K562 (cell line): Measurements from ENCODE around the gene IPPK. TPM values are rescaled to one million over a fixed set of nuclear protein-coding genes. Genes with fewer than 3 reads are reported as not detected.

Experiments used
- ATAC-seq: fragments of 200-7000 bp; cut with Tn5 transposase; 3 replicates; pipeline ENCODE4 v1.9.1; 2020; ENCODE audit warnings: moderate library complexity
- BruUV-seq: library from RNA; stranded (reverse); fragments of 400-500 nt; replicated peaks from 2 replicates; lab custom pipeline; 2021; lab: Mats Ljungman, UMichigan
- CTCF ChIA-PET: fragments of 300-600 bp; formaldehyde crosslinking; extraction: SDS; loops from one replicate; lab custom pipeline; 2021; ENCODE audit warnings: low intra/inter-chr PET ratio; lab: Yijun Ruan, JAX
- POLR2A ChIA-PET: fragments of 300-600, 350-650 bp; sonication (Branson Sonifier 250); formaldehyde crosslinking; extraction: SDS; loops from one replicate; lab custom pipeline; 2021; ENCODE audit warnings: antibody characterized with exemption, inconsistent platforms; lab: Yijun Ruan, JAX
- DNase-seq, 4 experiments: peaks; one replicate each; pipeline versions ENCODE4 v3.0.0 to v3.0.0-alpha.2; 2011 to 2018; ENCODE audit warnings: low spot score in 3 of 4, mixed read lengths in 3 of 4; ENCODE audit errors: extremely low read depth in 1 of 4
- FAIRE-seq: peaks from 2 replicates; lab custom pipeline; 2011; peaks lifted over from hg19 to GRCh38; lab: Jason Lieb, UNC
- H2AFZ ChIP-seq: 2 replicates; pipeline ENCODE4 v1.6.0; 2011; ENCODE audit warnings: low read depth, low read length, control low read depth, inconsistent platforms
- H3K27ac ChIP-seq: fragments of 200-600 bp; 3 replicates; pipeline ENCODE4 v1.8.0; 2011; ENCODE audit warnings: low read depth, mild to moderate bottlenecking, control low read depth, inconsistent platforms, low read length, moderate library complexity, mixed read lengths; ENCODE audit errors: extremely low read depth
- H3K27me3 ChIP-seq, 2 experiments: fragments of 300-600 bp in 1 of 2; 2 replicates in 1 of 2; 3 replicates in 1 of 2; pipeline versions ENCODE4 v1.6.0 to v1.8.0; 2011; ENCODE audit warnings: inconsistent platforms in 2 of 2, low read length in 2 of 2, mild to moderate bottlenecking in 1 of 2, mixed read lengths in 1 of 2, moderate library complexity in 1 of 2; ENCODE audit not compliant: control insufficient read depth in 2 of 2, insufficient read depth in 2 of 2
- H3K36me3 ChIP-seq: fragments of 300-600 bp; 3 replicates; pipeline ENCODE4 v1.8.0; 2011; ENCODE audit warnings: mild to moderate bottlenecking, low read length, inconsistent platforms; ENCODE audit not compliant: control insufficient read depth, insufficient read depth
- H3K4me1 ChIP-seq, 2 experiments: fragments of 200-600 bp in 1 of 2; replicated peaks in 1 of 2; 2 replicates in 1 of 2; 3 replicates in 1 of 2; pipeline versions ENCODE4 v1.5.1 to v1.8.0; 2011; ENCODE audit warnings: inconsistent platforms in 2 of 2, low read length in 2 of 2, mild to moderate bottlenecking in 1 of 2, mixed read lengths in 1 of 2, moderate library complexity in 1 of 2; ENCODE audit not compliant: control insufficient read depth in 2 of 2, insufficient read depth in 2 of 2
- H3K4me2 ChIP-seq: 2 replicates; pipeline ENCODE4 v1.6.1; 2011; ENCODE audit warnings: low read length, control low read depth, inconsistent platforms, mixed read lengths; ENCODE audit not compliant: insufficient read depth
- H3K4me3 ChIP-seq: fragments of 200-600 bp; sonication (generic), shearing (Covaris generic); 2 replicates; pipeline ENCODE4 v1.5.1; 2016; ENCODE audit warnings: control low read depth, inconsistent platforms
- H3K79me2 ChIP-seq: fragments of 200-600 bp; 3 replicates; pipeline ENCODE4 v1.8.0; 2011; ENCODE audit warnings: low read length, inconsistent platforms; ENCODE audit not compliant: control insufficient read depth, insufficient read depth
- H3K9ac ChIP-seq, 2 experiments: 2 replicates each; pipeline versions ENCODE4 v1.6.0 to v1.6.1; 2011; ENCODE audit warnings: low read depth in 2 of 2, low read length in 2 of 2, control low read depth in 1 of 2, inconsistent platforms in 1 of 2, mild to moderate bottlenecking in 1 of 2, mixed read lengths in 1 of 2; ENCODE audit not compliant: insufficient read depth in 1 of 2
- H3K9me1 ChIP-seq: one replicate; pipeline ENCODE4 v1.6.0; 2011; ENCODE audit warnings: inconsistent platforms, mild to moderate bottlenecking, low read length, moderate library complexity; ENCODE audit not compliant: control insufficient read depth, insufficient read depth
- H3K9me3 ChIP-seq: replicated peaks from 2 replicates; pipeline ENCODE4 v1.5.1; 2011; ENCODE audit warnings: low read depth, low read length, inconsistent platforms; ENCODE audit not compliant: control insufficient read depth, insufficient read depth
- H4K20me1 ChIP-seq: replicated peaks from 2 replicates; pipeline ENCODE4 v1.6.1; 2011; ENCODE audit warnings: low read length, inconsistent platforms, mixed read lengths; ENCODE audit not compliant: control insufficient read depth, insufficient read depth
- CTCF ChIP-seq, 3 experiments: IDR thresholded peaks in 2 of 3; conservative IDR thresholded peaks in 1 of 3; 2 replicates each; pipeline ENCODE4 v1.5.1; 2011 to 2012; ENCODE audit warnings: low read length in 3 of 3, mild to moderate bottlenecking in 3 of 3, control low read depth in 2 of 3, improper control_type of control experiment in 1 of 3, inconsistent platforms in 1 of 3, low read depth in 1 of 3, mixed read lengths in 1 of 3, moderate library complexity in 1 of 3; ENCODE audit not compliant: insufficient read depth in 2 of 3
- FOXK1 ChIP-seq: sonication (generic); formaldehyde crosslinking; IDR thresholded peaks from 2 replicates; pipeline ENCODE4 v1.8.0; 2022; ENCODE audit warnings: missing genetic modification reagents, mild to moderate bottlenecking, borderline replicate concordance
- HDGF ChIP-seq: fragments of 450-650 bp; IDR thresholded peaks from 2 replicates; pipeline ENCODE4 v1.6.1; 2016
- HSF4 ChIP-seq: fragments of 250-450 bp; sonication (Bioruptor Pico); IDR thresholded peaks from 2 replicates; pipeline ENCODE4 v2.1.2; 2022; ENCODE audit warnings: mild to moderate bottlenecking, moderate library complexity, borderline replicate concordance
- POLR2G ChIP-seq: fragments of 200-400 bp; formaldehyde crosslinking; IDR thresholded peaks from 2 replicates; pipeline ENCODE4 v1.6.1; 2017; ENCODE audit warnings: low read depth, mild to moderate bottlenecking, antibody characterized with exemption, low read length, moderate library complexity
- SRSF3 ChIP-seq: fragments of 200-400 bp; formaldehyde crosslinking; IDR thresholded peaks from 2 replicates; pipeline ENCODE4 v1.6.1; 2016; ENCODE audit warnings: mild to moderate bottlenecking, low read length, moderate library complexity; ENCODE audit not compliant: insufficient read depth
- ZBTB33 ChIP-seq: sonication (generic); formaldehyde crosslinking; IDR thresholded peaks from 2 replicates; pipeline ENCODE4 v1.8.1; 2023; ENCODE audit warnings: mild to moderate bottlenecking, missing genetic modification reagents
- WGBS: fragments of 100-300 bp; shearing (Covaris generic); methylation state at CpG from one replicate; pipeline ENCODE4 v1.1.6; 2016; ENCODE audit warnings: low coverage, mixed read lengths; ENCODE audit not compliant: insufficient coverage; ENCODE audit errors: missing lambda C conversion rate; 5-methylcytosine and 5-hydroxymethylcytosine counted together
- in situ Hi-C: fragments of 300-500 bp; cut with MboI; formaldehyde crosslinking; loops from 4 replicates; pipeline ENCODE4 v1.15.0; 2018; ENCODE audit warnings: inconsistent platforms, mixed read lengths
- intact Hi-C: fragments of 100-400 bp; cut with micrococcal nuclease; formaldehyde crosslinking; loops from 2 replicates; pipeline ENCODE4 v1.14.2; 2022
- polyA plus RNA-seq, 8 experiments: library from polyadenylated mRNA; depleted of rRNA in 4 of 8; stranded (reverse) in 5 of 8; unstranded in 3 of 8; fragments of >200 nt; fragmentation: Nextera tagmentation in 2 of 8; fragmentation: Illumina TruSeq in 1 of 8; extraction: Ambion mirVana in 2 of 8; extraction: Trizol in 1 of 8; gene quantifications; 2 replicates each; pipeline versions ENCODE4 v1.2.1 to v1.2.3, GENCODE V29; 2011 to 2014; ENCODE audit warnings: inconsistent platforms in 1 of 8, missing spikeins in 1 of 8
- total RNA-seq, 7 experiments: library from RNA; depleted of rRNA in 6 of 7; stranded (reverse); fragments of >200 nt in 6 of 7; fragmentation: Illumina TruSeq in 2 of 7; extraction: Trizol in 2 of 7; gene quantifications; 2 replicates each; pipeline versions ENCODE4 v1.2.1 to v1.2.3, GENCODE V29; 2011 to 2021; ENCODE audit warnings: low replicate concordance in 1 of 7

The IPPK gene
- total and polyA plus RNA-seq, 9 of the 15 experiments (the other 6 are each of a cell fraction or from before 2014, with no cell fraction given) = 3.1 to 22.2 (median 11.2) TPM

- no peak for TF ChIP-seq FOXK1 (CRISPR knock-in tag)
- TF ChIP-seq HDGF = no peak
- TF ChIP-seq, all 486 proteins: peak for 7
Observed at GRCh38 chr9:92715488-92716231, 45.7 kb upstream of the IPPK start (continued).

- FAIRE-seq (no peak), DNase-seq (peak in 1 of 4 experiments; percentile 5)
- BruUV-seq = no TSS peak
Observed at GRCh38 chr9:92714787-92715487, 45.0 kb upstream of the IPPK start.

More at GRCh38 chr9:92714787-92715487, 45.0 kb upstream of the IPPK start:
- in situ Hi-C loops (loop anchor here (10.0 kb wide), 1 partner anchor 70 kb away; no protein-coding TSS in a partner anchor), intact Hi-C loops (no loop called here)
- Histone ChIP-seq H3K27ac (no peak overlapping the region), H3K4me1 (peaks cover 8 to 19% of the 10 kb centered on the region in 2 experiments), H3K9ac (peak overlapping the region in 1 of 2 experiments; percentile 55; a peak in 1 of 4 replicates), H3K4me2 (no peak overlapping the region), H3K4me3 (no peak overlapping the region), H3K79me2 (no peaks in the 10 kb centered on the region; the same call in 2 of the 3 replicates), H3K36me3 (peaks cover 89% of the 10 kb centered on the region; the same call in 2 of the 3 replicates), H3K9me1 (no peaks in the 10 kb centered on the region), H2AFZ (no peak overlapping the region), H4K20me1 (peaks cover 19% of the 10 kb centered on the region), H3K9me3 (no peaks in the 10 kb centered on the region), H3K27me3 (no peaks in the 10 kb centered on the region)
- POLR2A ChIA-PET = no interaction called here
- ATAC-seq = no peak
- 95% methylated on average over 28 of the region's 34 CpGs for WGBS
- TF ChIP-seq SRSF3 (no peak), ZBTB33 (CRISPR knock-in tag) (peak; percentile 93; the same call in 1 of the 2 replicates), CTCF (IDR thresholded peaks at IDR 0.05 in 2 of 3, conservative IDR thresholded peaks at IDR 0.05 in 1 of 3; ENCODE audit: insufficient read depth in 2 of 3, low read depth in 1 of 3, low read length in 3 of 3) (no peak), HSF4 (CRISPR knock-in tag) (no peak), POLR2G (peak; percentile 42; the same call in 1 of the 2 replicates)
- CTCF ChIA-PET = no interaction called here
